ENCODE measurements around the gene DENND1B. TPM values are rescaled to one million over a fixed set of nuclear protein-coding genes. Genes with fewer than 3 reads are reported as not detected.

The DENND1B gene, protein sequence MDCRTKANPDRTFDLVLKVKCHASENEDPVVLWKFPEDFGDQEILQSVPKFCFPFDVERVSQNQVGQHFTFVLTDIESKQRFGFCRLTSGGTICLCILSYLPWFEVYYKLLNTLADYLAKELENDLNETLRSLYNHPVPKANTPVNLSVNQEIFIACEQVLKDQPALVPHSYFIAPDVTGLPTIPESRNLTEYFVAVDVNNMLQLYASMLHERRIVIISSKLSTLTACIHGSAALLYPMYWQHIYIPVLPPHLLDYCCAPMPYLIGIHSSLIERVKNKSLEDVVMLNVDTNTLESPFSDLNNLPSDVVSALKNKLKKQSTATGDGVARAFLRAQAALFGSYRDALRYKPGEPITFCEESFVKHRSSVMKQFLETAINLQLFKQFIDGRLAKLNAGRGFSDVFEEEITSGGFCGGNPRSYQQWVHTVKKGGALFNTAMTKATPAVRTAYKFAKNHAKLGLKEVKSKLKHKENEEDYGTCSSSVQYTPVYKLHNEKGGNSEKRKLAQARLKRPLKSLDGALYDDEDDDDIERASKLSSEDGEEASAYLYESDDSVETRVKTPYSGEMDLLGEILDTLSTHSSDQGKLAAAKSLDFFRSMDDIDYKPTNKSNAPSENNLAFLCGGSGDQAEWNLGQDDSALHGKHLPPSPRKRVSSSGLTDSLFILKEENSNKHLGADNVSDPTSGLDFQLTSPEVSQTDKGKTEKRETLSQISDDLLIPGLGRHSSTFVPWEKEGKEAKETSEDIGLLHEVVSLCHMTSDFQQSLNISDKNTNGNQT
- total RNA-seq: 10 to 100 TPM; 13.8 to 17.2 TPM
- long read RNA-seq, donor 1, full-length matches to known transcripts: 2 of 5 reads
- long read RNA-seq, donor 1, partial matches to known transcripts: 1 of 5 reads
- long read RNA-seq, donor 1, other reads (novel, unspliced or antisense): 2 of 5 reads
- long read RNA-seq, donor 2, partial matches to known transcripts: 2 of 7 reads
- long read RNA-seq, donor 2, other reads (novel, unspliced or antisense): 4 of 7 reads

DNA sequence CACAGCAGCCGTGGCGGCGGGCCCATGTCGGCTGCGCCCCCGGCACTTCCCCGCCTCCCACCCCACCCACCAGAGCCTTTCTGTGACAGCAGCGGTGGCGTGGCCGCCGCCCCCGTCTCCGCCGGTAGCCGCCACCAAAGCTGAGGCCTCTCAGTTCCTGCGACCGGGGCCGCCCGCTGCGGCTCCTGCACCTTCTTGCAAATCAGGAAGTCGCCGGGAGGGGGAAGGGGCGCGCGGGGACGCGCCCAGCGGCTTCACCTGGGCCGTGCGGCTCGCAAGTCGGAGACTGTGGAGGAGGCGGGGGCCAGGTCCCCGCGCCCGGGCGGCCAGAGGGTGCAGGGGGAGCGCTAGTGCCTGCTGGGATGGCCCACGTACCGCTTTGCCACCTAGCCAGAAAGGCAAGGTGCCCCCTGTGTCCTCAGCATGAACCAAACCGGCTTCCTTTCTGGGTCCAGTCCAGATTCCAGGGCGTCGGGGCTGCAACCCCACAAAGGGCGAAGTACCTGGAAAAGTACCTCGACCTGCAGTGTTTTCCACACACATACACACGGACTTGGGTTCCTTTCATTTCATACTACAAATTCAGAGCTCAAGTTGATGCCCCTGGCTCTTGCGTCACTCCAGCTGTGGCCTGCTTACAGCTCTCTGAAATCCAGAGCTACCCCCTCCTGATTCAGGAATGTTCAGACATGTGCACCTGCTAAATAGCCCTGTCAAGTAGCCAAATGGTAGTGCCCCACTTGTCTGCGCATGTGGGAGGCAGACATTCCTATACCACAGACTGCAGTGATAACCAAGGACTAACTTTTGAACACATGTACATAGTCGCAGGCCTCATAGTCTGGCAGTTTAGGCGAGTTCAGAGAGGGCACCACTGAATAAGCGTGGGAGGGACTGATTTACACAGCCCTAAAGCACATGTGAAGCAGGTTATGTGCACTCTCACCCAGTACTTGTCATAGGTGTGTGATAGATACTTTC, at the start of gene DENND1B:
TSS of gene DENND1B (minus strand) at position 199 of the 981 bp plus-strand sequence. CDS start 325 bp downstream, outside the sequence.
- intact Hi-C loops (cut with DNase I): no loop called here
- DNase-seq (ENCODE audit: low spot score): peak; percentile 94

DNA sequence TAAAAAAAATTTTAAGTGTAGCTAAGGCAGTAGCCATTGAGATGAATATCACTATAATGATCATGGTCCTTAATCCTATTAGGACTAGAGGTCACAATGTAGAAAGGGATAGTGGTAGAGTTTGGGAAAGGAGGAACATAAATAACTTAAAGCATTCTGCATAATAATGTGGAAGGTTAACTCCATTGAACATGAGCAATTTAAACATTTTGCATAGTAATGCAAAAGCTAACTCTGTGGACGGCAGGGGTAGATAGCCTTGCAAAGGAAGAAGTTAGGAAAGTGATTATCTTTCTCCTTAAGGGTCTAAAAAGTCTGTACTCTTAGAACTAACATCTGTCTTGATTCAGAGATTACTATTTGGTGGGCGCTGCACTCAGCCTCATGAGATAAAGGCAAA, 39.0 kb upstream of the DENND1B start:
- intact Hi-C loops (cut with DNase I): no loop called here
- no peak for DNase-seq (ENCODE audit: low spot score)

- no peak for DNase-seq (ENCODE audit: low spot score)
- intact Hi-C loops (cut with DNase I): no loop called here
Observed at GRCh38 chr1:197813741-197814140, 38.5 kb upstream of the DENND1B start.

DNA sequence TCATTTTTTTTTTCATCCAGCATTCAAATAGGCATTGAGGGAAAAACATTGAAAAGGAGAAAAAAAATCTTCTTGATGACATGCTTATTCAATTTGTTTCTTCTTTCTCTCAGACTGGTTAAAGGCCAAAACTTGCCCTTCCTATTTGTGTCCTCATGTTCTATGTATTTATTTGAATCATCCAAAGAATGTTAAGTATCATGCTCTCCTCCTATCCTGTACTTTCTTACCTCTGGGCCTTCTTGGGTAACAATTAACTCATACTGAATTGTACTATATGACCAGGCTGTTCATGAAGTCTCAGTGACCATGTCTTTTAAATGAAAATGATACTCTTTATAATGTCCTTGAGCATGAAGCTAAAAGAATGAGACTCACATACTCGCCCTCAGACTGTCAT, 36.5 kb upstream of the DENND1B start:
- intact Hi-C loops (cut with DNase I): no loop called here
- DNase-seq (ENCODE audit: low spot score): no peak

GRCh38 chr1:197810812-197811211, 35.5 kb upstream of the DENND1B start:
- intact Hi-C loops (cut with DNase I): no loop called here
- no peak for DNase-seq (ENCODE audit: low spot score)

DNA sequence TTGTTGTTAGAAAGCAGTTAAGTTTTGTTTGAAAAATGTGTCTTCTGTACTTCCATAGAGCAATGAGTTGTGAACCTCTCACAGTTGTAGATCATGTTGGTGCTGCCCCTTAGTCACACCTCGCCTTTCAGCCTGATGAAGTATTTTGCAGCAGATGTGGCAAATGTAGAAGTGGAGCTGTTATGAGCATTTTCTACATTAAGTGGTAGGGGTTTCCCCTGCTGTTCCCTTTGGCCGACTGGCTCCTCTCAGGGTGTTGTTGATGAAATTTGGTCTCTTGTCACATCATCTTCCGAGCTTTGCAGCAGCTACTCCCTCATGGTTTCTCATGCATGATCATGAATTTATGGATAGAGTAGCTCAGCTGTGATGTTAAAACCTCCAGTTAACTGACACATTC, 33.6 kb upstream of the DENND1B start:
- intact Hi-C loops (cut with DNase I): no loop called here
- no peak for DNase-seq (ENCODE audit: low spot score)

GRCh38 chr1:197807739-197808453, 32.6 kb upstream of the DENND1B start:
- intact Hi-C loops (cut with DNase I): no loop called here
- DNase-seq (ENCODE audit: low spot score): no peak

DNA sequence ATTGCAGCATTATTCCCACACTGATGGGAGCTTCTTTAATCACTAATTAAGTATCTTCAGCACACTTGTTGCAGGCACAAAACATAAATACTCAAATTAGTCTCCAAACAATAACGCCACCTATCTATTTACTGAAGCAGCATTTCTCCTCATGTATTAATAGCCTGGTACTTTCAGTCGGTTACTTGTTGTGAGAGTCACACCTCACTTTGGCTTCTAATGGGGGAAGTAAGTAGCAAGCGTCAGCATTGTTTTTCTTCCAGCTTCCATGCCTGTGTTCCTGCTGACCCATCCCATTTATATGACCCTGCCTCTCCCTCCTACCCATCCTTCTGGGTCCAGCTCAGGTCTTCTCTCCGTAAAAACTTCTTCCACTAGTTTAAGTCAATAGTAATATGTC, 31.9 kb upstream of the DENND1B start:
- intact Hi-C loops (cut with DNase I): no loop called here
- DNase-seq (ENCODE audit: low spot score): no peak

DNA sequence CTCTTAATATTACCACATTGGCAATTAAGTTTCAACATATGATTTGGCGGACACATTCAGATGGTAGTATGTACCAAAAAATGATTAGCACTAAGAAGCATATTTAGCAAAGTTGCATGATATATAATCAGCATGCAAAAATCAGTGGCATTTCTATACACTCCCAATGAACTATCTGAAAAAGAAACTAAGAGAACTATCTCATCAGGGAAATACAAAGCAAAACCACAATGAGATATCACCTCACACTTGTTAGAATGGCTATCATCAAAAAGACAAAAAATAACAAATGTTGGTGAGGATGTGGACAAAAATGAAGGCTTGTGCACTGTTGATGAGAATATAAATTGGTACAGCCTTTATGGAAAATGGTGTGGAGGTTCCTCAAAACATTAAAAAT, 31.4 kb upstream of the DENND1B start:
- DNase-seq (ENCODE audit: low spot score): no peak
- intact Hi-C loops (cut with DNase I): no loop called here

GRCh38 chr1:197801684-197802083, 26.4 kb upstream of the DENND1B start:
- peak; percentile 44 for DNase-seq (ENCODE audit: low spot score)
- intact Hi-C loops (cut with DNase I): no loop called here

- intact Hi-C loops (cut with DNase I): no loop called here
- DNase-seq (ENCODE audit: low spot score): peak; percentile 36
Observed at GRCh38 chr1:197801111-197801482, 25.8 kb upstream of the DENND1B start.

DNA sequence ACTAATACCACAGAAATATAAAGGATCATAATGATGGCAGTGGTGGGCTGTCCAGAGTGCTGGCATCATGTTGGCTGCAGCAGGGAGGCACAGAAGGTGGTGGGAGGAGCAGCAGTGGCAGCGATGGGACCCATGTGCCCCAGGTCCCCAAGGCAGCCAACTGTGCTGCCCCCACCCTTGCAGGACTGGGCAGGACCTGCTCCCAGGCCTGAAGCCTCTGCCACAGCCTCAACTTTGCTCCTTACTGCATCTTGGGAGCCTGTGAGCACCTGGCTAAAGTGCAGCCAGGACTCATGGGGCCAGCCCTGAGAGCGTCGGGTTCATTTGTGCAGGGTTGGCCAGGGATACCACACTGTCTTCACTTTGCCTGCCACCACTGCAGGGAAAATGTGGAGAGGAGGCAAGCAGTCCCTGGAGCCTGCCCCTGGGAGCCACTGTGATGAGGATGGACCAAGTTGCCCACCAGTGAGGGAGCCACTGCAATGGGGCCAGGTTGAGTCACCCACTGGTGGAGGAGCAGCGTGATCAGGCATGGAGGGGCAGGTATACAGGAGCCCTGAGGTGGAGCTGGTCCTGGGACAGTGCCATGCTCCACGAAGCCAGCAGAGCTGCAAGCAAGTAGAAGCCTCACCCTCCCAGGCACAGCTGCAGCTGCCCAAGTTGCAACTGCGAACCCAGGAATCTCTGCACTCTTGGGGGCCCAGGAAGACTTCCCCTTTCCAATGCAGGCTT, 25.3 kb upstream of the DENND1B start:
- DNase-seq (ENCODE audit: low spot score): no peak
- intact Hi-C loops (cut with DNase I): no loop called here

- no peak for DNase-seq (ENCODE audit: low spot score)
- intact Hi-C loops (cut with DNase I): no loop called here
Observed at GRCh38 chr1:197799271-197799670, 24.0 kb upstream of the DENND1B start.

- intact Hi-C loops (cut with DNase I): no loop called here
- DNase-seq (ENCODE audit: low spot score): no peak
Observed at GRCh38 chr1:197798492-197798891, 23.2 kb upstream of the DENND1B start.

DNA sequence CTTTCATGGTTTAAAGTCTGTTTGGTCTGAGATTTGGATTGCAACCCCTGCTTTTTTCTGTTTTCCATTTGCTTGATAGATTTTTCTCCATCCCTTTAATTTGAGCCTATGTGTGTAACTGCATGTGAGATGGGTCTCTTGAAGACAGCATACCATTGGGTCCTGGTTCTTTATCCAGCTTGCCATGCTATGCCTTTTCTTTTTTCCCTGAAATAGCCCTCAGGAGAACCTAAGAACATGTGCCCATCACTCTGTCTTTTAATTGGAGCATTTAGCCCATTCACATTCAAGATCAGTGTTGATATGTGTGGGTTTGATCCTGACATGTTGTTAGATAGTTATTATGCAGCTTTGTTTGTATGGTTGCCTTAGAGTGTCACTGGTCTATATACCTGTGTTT, 21.7 kb upstream of the DENND1B start:
- DNase-seq (ENCODE audit: low spot score): no peak
- intact Hi-C loops (cut with DNase I): no loop called here

- intact Hi-C loops (cut with DNase I): no loop called here
- peak; percentile 50 for DNase-seq (ENCODE audit: low spot score)
Observed at GRCh38 chr1:197788741-197789739, 13.8 kb upstream of the DENND1B start.

Measured in posterior vena cava (tissue), 2 donors.